HG03097 (cell line): Measurements from ENCODE around the gene DUXB.

Experiments used
- ATAC-seq: cut with Tn5 transposase; IDR thresholded peaks from one replicate; pipeline ENCODE4 v1.9.1; 2021; ENCODE audit not compliant: unreplicated experiment, low FRiP score

DUXB gene

DNA sequence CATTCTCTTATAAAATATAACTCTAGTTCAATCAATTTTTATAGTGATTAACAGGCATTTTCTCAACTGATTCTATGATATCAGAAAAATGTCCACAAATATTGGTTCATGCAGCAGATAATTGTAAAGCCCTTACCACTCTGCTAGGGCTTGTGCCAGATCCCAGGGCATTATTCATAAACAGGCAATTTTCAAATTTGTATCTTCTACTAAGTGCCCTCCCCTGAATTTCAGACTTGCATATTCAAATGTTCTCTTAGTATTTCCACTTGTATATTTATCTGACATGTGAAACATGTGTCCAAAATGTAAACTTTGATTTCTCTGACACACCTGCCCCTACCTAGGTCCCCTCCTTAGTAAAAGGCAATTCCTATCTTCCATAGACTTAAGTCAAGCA, 33.8 kb downstream of the DUXB start:
- no peak for ATAC-seq

- ATAC-seq: no peak
Observed at GRCh38 chr16:75660726-75661302, 40.4 kb downstream of the DUXB start.

- no peak for ATAC-seq
Observed at GRCh38 chr16:75660321-75660720, 40.9 kb downstream of the DUXB start.

DNA sequence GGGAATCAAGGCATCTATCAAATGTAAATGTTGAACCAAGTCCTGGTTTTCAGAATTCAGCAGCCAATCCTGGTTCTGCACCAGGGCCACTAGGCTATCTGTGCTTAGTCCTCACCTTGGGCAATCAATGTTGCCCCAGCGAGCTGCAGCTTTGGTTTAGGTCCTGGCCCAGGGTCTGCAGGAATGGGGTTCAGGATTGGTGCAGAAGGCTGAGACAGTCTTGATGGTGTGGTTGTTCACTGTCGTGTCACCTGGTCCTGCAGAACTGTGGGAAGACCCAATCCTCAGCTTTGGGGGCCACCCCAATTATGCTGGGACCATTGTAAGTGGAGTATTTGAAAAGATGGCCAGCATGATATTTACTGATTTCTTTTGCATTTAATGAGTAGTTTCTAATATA, 43.1 kb downstream of the DUXB start:
- no peak for ATAC-seq

- ATAC-seq: no peak
Observed at GRCh38 chr16:75653922-75654321, 47.3 kb downstream of the DUXB start.

GRCh38 chr16:75648265-75649076, 52.8 kb downstream of the DUXB start:
- ATAC-seq: peak; percentile 30

DNA sequence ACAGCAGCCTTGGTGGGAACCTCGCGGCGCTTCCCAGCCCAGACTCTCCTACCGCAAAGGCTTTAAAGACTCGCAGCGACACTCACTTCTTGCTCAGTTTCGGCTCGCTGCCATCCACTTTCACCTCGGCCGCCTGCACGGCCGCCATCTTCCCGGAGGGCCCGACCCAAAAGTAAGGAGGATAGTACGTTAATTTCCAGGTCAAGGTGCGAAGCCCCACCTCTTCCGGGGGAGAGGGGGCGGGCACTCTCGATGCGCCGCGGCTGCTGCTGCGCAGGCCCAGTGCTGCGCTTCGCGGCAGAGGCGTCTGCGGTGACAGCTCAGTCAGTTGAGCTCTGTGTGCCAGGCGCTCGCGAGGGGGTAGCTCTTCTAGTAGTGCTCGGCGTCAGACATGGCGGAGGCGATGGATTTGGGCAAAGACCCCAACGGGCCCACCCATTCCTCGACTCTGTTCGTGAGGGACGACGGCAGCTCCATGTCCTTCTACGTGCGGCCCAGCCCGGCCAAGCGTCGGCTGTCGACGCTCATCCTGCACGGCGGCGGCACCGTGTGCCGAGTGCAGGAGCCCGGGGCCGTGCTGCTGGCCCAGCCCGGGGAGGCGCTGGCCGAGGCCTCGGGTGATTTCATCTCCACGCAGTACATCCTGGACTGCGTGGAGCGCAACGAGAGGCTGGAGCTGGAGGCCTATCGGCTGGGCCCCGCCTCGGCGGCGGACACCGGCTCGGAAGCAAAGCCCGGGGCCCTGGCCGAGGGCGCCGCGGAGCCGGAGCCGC, 53.6 kb downstream of the DUXB start, which contains the start of the genes KARS1 and TERF2IP:
TSS of gene KARS1 (minus strand) at position 174 of the 773 bp plus-strand sequence. CDS start at position 148, 26 bp downstream.
TSS of gene TERF2IP (plus strand) at position 282 of the 773 bp plus-strand sequence. CDS start at position 392, 110 bp downstream.
- peak; percentile 90 for ATAC-seq

DNA sequence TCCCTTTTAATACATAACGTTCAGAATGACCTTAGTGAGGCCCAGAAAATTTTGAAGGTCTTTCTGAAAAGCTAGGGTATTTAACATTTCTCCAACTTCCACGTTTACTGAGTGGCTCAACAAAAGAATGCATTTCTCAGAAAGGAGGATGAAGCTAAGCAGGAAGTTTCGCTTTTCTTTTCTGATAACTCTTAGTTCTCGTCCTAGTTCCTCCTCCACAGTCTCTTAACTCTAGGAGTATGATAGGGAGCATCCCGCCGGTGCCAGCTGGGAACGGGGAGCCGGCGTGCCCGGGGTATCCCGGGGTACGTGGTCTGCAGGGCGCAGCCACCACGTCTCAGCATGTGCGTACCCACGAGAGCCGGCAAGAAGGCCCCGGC, 54.2 kb downstream of the DUXB start:
- peak; percentile 0 for ATAC-seq

DNA sequence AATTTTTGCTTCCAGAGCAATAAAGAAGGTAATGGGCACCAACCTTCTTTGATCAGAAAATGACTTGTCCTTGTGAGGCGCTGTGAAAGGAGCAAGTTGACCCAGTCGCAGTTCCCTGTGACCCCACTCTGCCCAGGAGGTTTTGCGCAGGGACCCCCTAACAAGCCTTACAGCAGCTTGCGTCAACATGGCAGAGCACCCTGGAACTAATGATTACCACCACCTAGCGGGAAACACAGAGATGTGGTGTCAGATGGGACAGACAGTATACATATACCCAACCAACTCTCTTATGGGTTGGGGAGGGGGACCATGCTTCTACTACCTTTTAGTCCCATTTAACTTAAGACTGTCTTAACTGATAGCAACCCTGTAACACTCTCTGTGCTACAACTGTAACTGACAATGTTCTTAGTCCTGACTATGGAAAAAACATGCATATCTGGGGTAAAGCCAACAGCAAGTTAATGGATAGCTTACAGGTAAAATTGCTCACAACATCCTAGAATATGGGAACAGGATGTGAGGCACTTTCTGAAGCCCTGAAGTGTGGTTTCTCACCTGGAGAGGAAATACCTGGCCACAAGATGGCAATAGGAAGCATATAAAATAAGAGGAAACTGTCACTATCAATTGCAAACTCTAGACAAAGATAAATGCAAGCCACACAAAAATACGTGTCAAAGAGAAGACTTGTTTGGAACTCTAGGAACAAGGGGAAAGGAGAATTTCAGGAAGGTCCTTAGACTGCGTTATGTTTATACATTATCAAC, 56.8 kb downstream of the DUXB start:
- ATAC-seq: no peak
